Osteoblast (primary cell): ENCODE data around the gene SEC24D. TPM values are rescaled to one million over a fixed set of nuclear protein-coding genes. Genes with fewer than 3 reads are reported as not detected.
"Not testable (repeated sequence)": the region's sequence is repeated elsewhere in the genome, so short reads cannot be mapped to it uniquely, and the experiment has no call there.

Experiments used
- DNase-seq: peaks from one replicate; pipeline ENCODE4 v3.0.0; 2011; ENCODE audit warnings: low spot score, mixed read lengths; ENCODE audit not compliant: insufficient read length; ENCODE audit errors: missing footprints
- H2AFZ ChIP-seq: 2 replicates; pipeline ENCODE4 v1.6.0; 2011; ENCODE audit warnings: mild to moderate bottlenecking, low read length
- H3K27ac ChIP-seq: 2 replicates; pipeline ENCODE4 v1.5.1; 2011; ENCODE audit warnings: mild to moderate bottlenecking, low read depth, low read length, moderate library complexity
- H3K27me3 ChIP-seq: 2 replicates; pipeline ENCODE4 v1.6.0; 2012; ENCODE audit warnings: mild to moderate bottlenecking, control low read depth, inconsistent platforms, low read length, moderate library complexity; ENCODE audit not compliant: insufficient read depth
- H3K36me3 ChIP-seq: 2 replicates; pipeline ENCODE4 v1.5.1; 2011; ENCODE audit warnings: mild to moderate bottlenecking, low read length, control low read depth, moderate library complexity; ENCODE audit not compliant: insufficient read depth
- H3K4me1 ChIP-seq: 2 replicates; pipeline ENCODE4 v1.5.1; 2011; ENCODE audit warnings: mild to moderate bottlenecking, low read length, control low read depth, moderate library complexity; ENCODE audit not compliant: insufficient read depth
- H3K4me2 ChIP-seq: 2 replicates; pipeline ENCODE4 v1.6.0; 2011; ENCODE audit warnings: mild to moderate bottlenecking, low read length; ENCODE audit not compliant: insufficient read depth
- H3K4me3 ChIP-seq: fragments of 200-600 bp; sonication (generic); 3 replicates; pipeline ENCODE4 v1.5.1; 2012; ENCODE audit warnings: mild to moderate bottlenecking, low read length, inconsistent platforms; ENCODE audit not compliant: insufficient read depth
- H3K79me2 ChIP-seq: 2 replicates; pipeline ENCODE4 v1.6.0; 2012; ENCODE audit warnings: mild to moderate bottlenecking, low read length, control low read depth, inconsistent platforms; ENCODE audit not compliant: insufficient read depth
- H3K9me3 ChIP-seq: 2 replicates; pipeline ENCODE4 v1.5.1; 2011; ENCODE audit warnings: low read depth, low read length, control low read depth
- H4K20me1 ChIP-seq: 2 replicates; pipeline ENCODE4 v1.6.0; 2012; ENCODE audit warnings: mild to moderate bottlenecking, low read length, control low read depth; ENCODE audit not compliant: insufficient read depth
- total RNA-seq: library from RNA; depleted of rRNA; stranded (reverse); fragments of >200 nt; gene quantifications from 2 replicates; pipeline ENCODE4 v1.2.3, GENCODE V29; 2012
- TF ChIP-seq, protein P1 (sequence below): IDR thresholded peaks from 2 replicates; pipeline ENCODE4 v1.5.1; 2011; ENCODE audit warnings: mild to moderate bottlenecking, low read depth, low read length, moderate library complexity; ENCODE audit errors: extremely low read depth

SEC24D gene
- total RNA-seq, 1 donor, result 116 TPM

GRCh38 chr4:118801895-118802575, 33.9 kb downstream of the SEC24D start:
- H3K4me3 ChIP-seq, result no peak overlapping the region
- H3K79me2 ChIP-seq, result peaks cover 83% of the 10 kb centered on the region
- peaks cover 95% of the 10 kb centered on the region for H3K36me3 ChIP-seq
- TF ChIP-seq, protein P1, sequence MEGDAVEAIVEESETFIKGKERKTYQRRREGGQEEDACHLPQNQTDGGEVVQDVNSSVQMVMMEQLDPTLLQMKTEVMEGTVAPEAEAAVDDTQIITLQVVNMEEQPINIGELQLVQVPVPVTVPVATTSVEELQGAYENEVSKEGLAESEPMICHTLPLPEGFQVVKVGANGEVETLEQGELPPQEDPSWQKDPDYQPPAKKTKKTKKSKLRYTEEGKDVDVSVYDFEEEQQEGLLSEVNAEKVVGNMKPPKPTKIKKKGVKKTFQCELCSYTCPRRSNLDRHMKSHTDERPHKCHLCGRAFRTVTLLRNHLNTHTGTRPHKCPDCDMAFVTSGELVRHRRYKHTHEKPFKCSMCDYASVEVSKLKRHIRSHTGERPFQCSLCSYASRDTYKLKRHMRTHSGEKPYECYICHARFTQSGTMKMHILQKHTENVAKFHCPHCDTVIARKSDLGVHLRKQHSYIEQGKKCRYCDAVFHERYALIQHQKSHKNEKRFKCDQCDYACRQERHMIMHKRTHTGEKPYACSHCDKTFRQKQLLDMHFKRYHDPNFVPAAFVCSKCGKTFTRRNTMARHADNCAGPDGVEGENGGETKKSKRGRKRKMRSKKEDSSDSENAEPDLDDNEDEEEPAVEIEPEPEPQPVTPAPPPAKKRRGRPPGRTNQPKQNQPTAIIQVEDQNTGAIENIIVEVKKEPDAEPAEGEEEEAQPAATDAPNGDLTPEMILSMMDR, result no peak
- H4K20me1 ChIP-seq, result peaks cover 41% of the 10 kb centered on the region
- peak overlapping the region; percentile 41 for H3K27ac ChIP-seq
- peaks cover 15% of the 10 kb centered on the region for H3K4me1 ChIP-seq
- DNase-seq, result no peak
- no peak overlapping the region for H2AFZ ChIP-seq
- no peaks in the 10 kb centered on the region for H3K27me3 ChIP-seq
- no peaks in the 10 kb centered on the region for H3K9me3 ChIP-seq
- H3K4me2 ChIP-seq, result no peak overlapping the region

DNA sequence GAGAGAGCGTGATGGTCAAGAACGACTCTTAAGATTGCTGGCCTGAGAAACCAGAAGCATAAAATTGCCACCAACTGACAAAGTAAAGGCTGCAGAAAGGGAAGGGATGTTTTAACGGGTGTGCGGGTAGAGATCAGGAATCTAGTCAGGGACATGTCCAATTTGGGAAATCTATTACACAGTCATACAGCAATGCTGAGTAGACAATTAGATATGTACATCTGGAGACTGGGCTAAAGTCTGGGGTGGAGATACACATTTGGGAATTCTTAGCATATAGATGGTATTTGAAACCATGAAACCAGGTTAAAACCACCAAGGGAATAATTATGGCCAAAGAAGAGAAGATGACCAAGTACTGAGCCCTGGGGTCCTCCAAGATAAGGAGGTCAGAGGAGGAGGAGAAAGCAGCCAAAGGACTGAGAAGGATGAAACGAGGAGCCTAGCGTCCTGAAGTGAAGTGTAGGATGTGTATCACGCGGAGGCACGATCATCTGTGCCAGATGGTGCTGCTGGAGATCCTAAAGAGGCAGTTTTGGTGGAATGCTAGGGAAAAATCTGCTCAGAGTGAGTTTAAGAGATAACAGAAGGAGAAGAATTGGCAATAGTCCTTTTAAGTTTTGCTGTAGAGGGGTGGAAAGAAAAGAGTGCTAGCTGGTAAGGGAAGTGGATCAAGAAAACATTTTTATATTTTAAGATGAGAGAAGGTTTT, 36.5 kb downstream of the SEC24D start:
- Histone ChIP-seq H4K20me1 (peaks cover 31% of the 10 kb centered on the region), H3K27ac (peak overlapping the region; percentile 14), H3K9me3 (no peaks in the 10 kb centered on the region), H3K4me3 (no peak overlapping the region), H2AFZ (no peak overlapping the region), H3K4me1 (peaks cover 15% of the 10 kb centered on the region), H3K79me2 (peaks cover 76% of the 10 kb centered on the region), H3K36me3 (peaks cover 91% of the 10 kb centered on the region), H3K27me3 (no peaks in the 10 kb centered on the region), H3K4me2 (no peak overlapping the region)
- TF ChIP-seq, protein P1, result no peak
- no peak for DNase-seq

GRCh38 chr4:118798658-118799057, 37.3 kb downstream of the SEC24D start:
- Histone ChIP-seq H3K4me3 (no peak overlapping the region), H3K36me3 (peaks cover 91% of the 10 kb centered on the region), H4K20me1 (peaks cover 36% of the 10 kb centered on the region), H3K27me3 (no peaks in the 10 kb centered on the region), H3K9me3 (no peaks in the 10 kb centered on the region), H2AFZ (no peak overlapping the region), H3K79me2 (peaks cover 76% of the 10 kb centered on the region), H3K4me2 (no peak overlapping the region), H3K4me1 (peaks cover 15% of the 10 kb centered on the region), H3K27ac (peak overlapping the region; percentile 70)
- no peak for DNase-seq
- TF ChIP-seq, protein P1, result peak; percentile 18

GRCh38 chr4:118797558-118798142, 38.3 kb downstream of the SEC24D start:
- no peaks in the 10 kb centered on the region for H3K27me3 ChIP-seq
- H2AFZ ChIP-seq, result no peak overlapping the region
- peaks cover 72% of the 10 kb centered on the region for H3K79me2 ChIP-seq
- no peaks in the 10 kb centered on the region for H3K9me3 ChIP-seq
- TF ChIP-seq, protein P1, result no peak
- peaks cover 88% of the 10 kb centered on the region for H3K36me3 ChIP-seq
- DNase-seq, result peak; percentile 85
- H3K4me1 ChIP-seq, result peaks cover 15% of the 10 kb centered on the region
- H3K4me2 ChIP-seq, result no peak overlapping the region
- H4K20me1 ChIP-seq, result peaks cover 28% of the 10 kb centered on the region
- H3K27ac ChIP-seq, result peak overlapping the region; percentile 70
- no peak overlapping the region for H3K4me3 ChIP-seq

DNA sequence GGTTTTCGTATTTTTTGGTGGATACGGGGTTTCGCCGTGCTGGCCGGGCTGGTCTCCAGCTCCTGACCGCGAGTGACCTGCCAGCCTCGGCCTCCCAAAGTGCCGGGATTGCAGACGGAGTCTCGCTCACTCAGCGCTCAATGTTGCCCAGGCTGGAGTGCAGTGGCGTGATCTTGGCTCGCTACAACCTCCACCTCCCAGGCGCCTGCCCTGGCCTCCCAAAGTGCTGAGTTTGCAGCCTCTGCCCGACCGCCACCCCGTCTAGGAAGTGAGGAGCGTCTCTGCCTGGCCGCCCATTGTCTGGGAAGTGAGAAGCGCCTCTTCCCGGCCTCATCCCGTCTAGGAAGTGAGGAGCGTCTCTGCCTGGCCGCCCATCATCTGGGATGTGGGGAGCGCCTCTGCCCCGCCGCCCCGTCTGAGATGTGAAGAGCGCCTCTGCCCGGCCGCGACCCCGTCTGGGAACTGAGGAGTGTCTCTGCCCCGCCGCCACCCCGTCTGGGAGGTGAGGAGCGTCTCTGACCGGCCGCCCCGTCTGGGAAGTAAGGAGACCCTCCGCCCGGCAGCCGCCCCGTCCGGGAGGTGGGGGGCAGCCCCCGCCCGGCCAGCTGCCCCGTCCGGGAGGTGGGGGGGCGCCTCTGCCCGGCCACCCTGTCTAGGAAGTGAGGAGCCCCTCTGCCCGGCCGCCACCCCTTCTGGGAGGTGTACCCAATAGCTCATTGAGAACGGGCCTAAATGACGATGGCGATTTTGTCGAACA, 44.1 kb downstream of the SEC24D start:
- H3K27ac ChIP-seq, H3K4me2 ChIP-seq, DNase-seq, H3K4me1 ChIP-seq, H3K27me3 ChIP-seq, H3K4me3 ChIP-seq, H2AFZ ChIP-seq, H3K9me3 ChIP-seq: not testable (repeated sequence)
- peaks cover 25% of the 10 kb centered on the region for H4K20me1 ChIP-seq
- H3K36me3 ChIP-seq, result peaks cover 78% of the 10 kb centered on the region
- peaks cover 70% of the 10 kb centered on the region for H3K79me2 ChIP-seq
